Measurements from ENCODE around the gene TDO2. TPM values are rescaled to one million over a fixed set of nuclear protein-coding genes. Genes with fewer than 3 reads are reported as not detected.

TDO2 gene
- total RNA-seq, 1 experiment from 2014 or later: not detected

DNA sequence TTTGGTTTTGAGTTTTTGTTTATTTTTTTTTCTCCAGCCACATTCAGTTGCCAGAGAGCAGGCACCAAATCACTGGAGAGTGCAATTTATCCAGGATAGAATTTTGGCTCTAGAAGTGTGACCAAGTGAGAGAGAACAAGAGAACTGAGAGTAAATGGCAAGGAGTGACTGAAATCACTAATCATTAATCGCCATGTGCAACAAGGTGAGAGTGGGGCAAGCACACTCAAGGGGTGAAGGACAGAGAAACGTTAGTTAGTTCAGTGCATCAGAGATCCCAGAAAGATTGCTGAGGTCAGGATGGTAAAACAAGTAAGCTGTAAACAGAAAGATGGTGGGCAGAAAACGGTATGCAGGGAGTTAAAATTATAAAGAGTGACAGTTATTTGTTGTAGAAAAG, 19.6 kb upstream of the TDO2 start:
- H3K4me1 ChIP-seq (ENCODE audit: insufficient read depth, low read length): no peaks in the 10 kb centered on the region
- H3K9me3 ChIP-seq (ENCODE audit: low read length): no peaks in the 10 kb centered on the region
- H3F3A ChIP-seq (ENCODE audit: low read length, unreplicated experiment): no peaks in the 10 kb centered on the region
- no peak overlapping the region for H3K9ac ChIP-seq (ENCODE audit: low read length)
- no peaks in the 10 kb centered on the region for H3K36me3 ChIP-seq (ENCODE audit: low read depth, low read length)
- H3K27ac ChIP-seq (ENCODE audit: low read length): no peak overlapping the region
- TF ChIP-seq EZH2phosphoT487 (IDR thresholded peaks at IDR 0.05; ENCODE audit: borderline replicate concordance, low read length) (no peak), EZH2 (IDR thresholded peaks at IDR 0.05; ENCODE audit: low read length, unreplicated experiment) (no peak), CTCF (conservative IDR thresholded peaks at IDR 0.05; ENCODE audit: low read depth, low read length) (no peak)
- ChIA-PET CTCF (no interaction called here), POLR2A (ENCODE audit: unreplicated experiment) (no interaction called here)
- ATAC-seq (no peak), DNase-seq (no peak)
- no peak overlapping the region for H2AFZ ChIP-seq (ENCODE audit: low read length)
- no peaks in the 10 kb centered on the region for H3K27me3 ChIP-seq (ENCODE audit: low read length)
- no peaks in the 10 kb centered on the region for H4K20me1 ChIP-seq (ENCODE audit: low read length)
- H3K4me3 ChIP-seq (ENCODE audit: low read length): no peak overlapping the region
- H3K79me2 ChIP-seq (ENCODE audit: low read length): no peaks in the 10 kb centered on the region
- BruUV-seq (replicated peaks): no TSS peak
- no peak overlapping the region for H3K4me2 ChIP-seq (ENCODE audit: low read length)
- intact Hi-C loops (cut with micrococcal nuclease): no loop called here
- no peaks in the 10 kb centered on the region for H3K9me2 ChIP-seq (replicated peaks; ENCODE audit: low read length)

DNA sequence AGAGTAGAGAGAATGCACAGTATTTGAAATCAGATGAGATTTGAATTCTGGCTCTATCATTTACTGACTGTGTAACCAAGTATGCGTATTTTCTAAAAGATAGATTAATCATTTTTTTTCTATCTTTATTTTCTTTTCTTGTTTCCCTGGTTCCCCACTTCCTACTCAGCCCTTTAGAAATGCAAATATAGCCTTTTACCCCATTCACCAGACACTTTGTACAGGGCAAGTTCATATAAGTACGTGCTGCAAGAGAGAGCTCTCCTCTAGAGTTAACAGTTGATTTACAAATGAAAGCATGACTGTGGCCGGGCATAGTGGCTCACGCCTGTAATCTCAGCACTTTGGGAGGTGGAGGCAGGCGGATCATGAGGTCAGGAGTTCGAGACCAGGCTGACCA, 17.8 kb upstream of the TDO2 start:
- Histone ChIP-seq H3F3A (ENCODE audit: low read length, unreplicated experiment) (no peaks in the 10 kb centered on the region), H3K4me3 (ENCODE audit: low read length) (no peak overlapping the region), H3K9me3 (ENCODE audit: low read length) (no peaks in the 10 kb centered on the region), H3K36me3 (ENCODE audit: low read depth, low read length) (no peaks in the 10 kb centered on the region), H3K27ac (ENCODE audit: low read length) (no peak overlapping the region), H3K79me2 (ENCODE audit: low read length) (no peaks in the 10 kb centered on the region), H2AFZ (ENCODE audit: low read length) (no peak overlapping the region), H4K20me1 (ENCODE audit: low read length) (no peaks in the 10 kb centered on the region), H3K9ac (ENCODE audit: low read length) (no peak overlapping the region), H3K27me3 (ENCODE audit: low read length) (no peaks in the 10 kb centered on the region), H3K4me2 (ENCODE audit: low read length) (no peak overlapping the region), H3K4me1 (ENCODE audit: insufficient read depth, low read length) (no peaks in the 10 kb centered on the region), H3K9me2 (replicated peaks; ENCODE audit: low read length) (no peaks in the 10 kb centered on the region)
- no peak for TF ChIP-seq EZH2 (IDR thresholded peaks at IDR 0.05; ENCODE audit: low read length, unreplicated experiment)
- ChIA-PET POLR2A (ENCODE audit: unreplicated experiment) (no interaction called here), CTCF (no interaction called here)
- ATAC-seq (no peak), DNase-seq (no peak)
- intact Hi-C loops (cut with micrococcal nuclease): no loop called here
- no TSS peak for BruUV-seq (replicated peaks)

GRCh38 chr4:155887045-155887444, 16.5 kb upstream of the TDO2 start:
- no peaks in the 10 kb centered on the region for H3F3A ChIP-seq (ENCODE audit: low read length, unreplicated experiment)
- H2AFZ ChIP-seq (ENCODE audit: low read length): no peak overlapping the region
- H3K4me1 ChIP-seq (ENCODE audit: insufficient read depth, low read length): no peaks in the 10 kb centered on the region
- no peaks in the 10 kb centered on the region for H3K9me2 ChIP-seq (replicated peaks; ENCODE audit: low read length)
- no TSS peak for BruUV-seq (replicated peaks)
- H3K36me3 ChIP-seq (ENCODE audit: low read depth, low read length): no peaks in the 10 kb centered on the region
- DNase-seq (no peak), ATAC-seq (no peak)
- no peak overlapping the region for H3K4me3 ChIP-seq (ENCODE audit: low read length)
- H3K79me2 ChIP-seq (ENCODE audit: low read length): no peaks in the 10 kb centered on the region
- no peak overlapping the region for H3K4me2 ChIP-seq (ENCODE audit: low read length)
- no peaks in the 10 kb centered on the region for H3K27me3 ChIP-seq (ENCODE audit: low read length)
- H3K9me3 ChIP-seq (ENCODE audit: low read length): no peaks in the 10 kb centered on the region
- H3K27ac ChIP-seq (ENCODE audit: low read length): no peak overlapping the region
- TF ChIP-seq CTCF (conservative IDR thresholded peaks at IDR 0.05; ENCODE audit: low read depth, low read length) (no peak), EZH2phosphoT487 (IDR thresholded peaks at IDR 0.05; ENCODE audit: borderline replicate concordance, low read length) (no peak), EZH2 (IDR thresholded peaks at IDR 0.05; ENCODE audit: low read length, unreplicated experiment) (no peak)
- ChIA-PET CTCF (no interaction called here), POLR2A (ENCODE audit: unreplicated experiment) (no interaction called here)
- H4K20me1 ChIP-seq (ENCODE audit: low read length): no peaks in the 10 kb centered on the region
- H3K9ac ChIP-seq (ENCODE audit: low read length): no peak overlapping the region
- intact Hi-C loops (cut with micrococcal nuclease): no loop called here

Data from PC-3 (cell line).